ENCODE measurements around the gene OSBPL10. TPM values are rescaled to one million over a fixed set of nuclear protein-coding genes. Genes with fewer than 3 reads are reported as not detected.
A peak's percentile ranks its signal among the peaks of the same experiment; 100 is the strongest.

OSBPL10 gene
- total RNA-seq, 4 donors from 2014 or later, result 20.4 to 44.4 (median 30.2) TPM

- intact Hi-C loops (cut with DNase I; ENCODE audit: low total_unique reads), result no loop called here
- no peak overlapping the region for H3K4me3 ChIP-seq (ENCODE audit: low read depth, poor library complexity, severe bottlenecking)
- 77 to 85% methylated on average over 4 of the region's 4 CpGs for WGBS, 2 donors
- peak in 1 of 2 donors; percentile 26 for DNase-seq (ENCODE audit: low spot score in 2 of 2)
- no peak for TF ChIP-seq POLR2A (IDR thresholded peaks at IDR 0.05)
- TF ChIP-seq, protein P1, sequence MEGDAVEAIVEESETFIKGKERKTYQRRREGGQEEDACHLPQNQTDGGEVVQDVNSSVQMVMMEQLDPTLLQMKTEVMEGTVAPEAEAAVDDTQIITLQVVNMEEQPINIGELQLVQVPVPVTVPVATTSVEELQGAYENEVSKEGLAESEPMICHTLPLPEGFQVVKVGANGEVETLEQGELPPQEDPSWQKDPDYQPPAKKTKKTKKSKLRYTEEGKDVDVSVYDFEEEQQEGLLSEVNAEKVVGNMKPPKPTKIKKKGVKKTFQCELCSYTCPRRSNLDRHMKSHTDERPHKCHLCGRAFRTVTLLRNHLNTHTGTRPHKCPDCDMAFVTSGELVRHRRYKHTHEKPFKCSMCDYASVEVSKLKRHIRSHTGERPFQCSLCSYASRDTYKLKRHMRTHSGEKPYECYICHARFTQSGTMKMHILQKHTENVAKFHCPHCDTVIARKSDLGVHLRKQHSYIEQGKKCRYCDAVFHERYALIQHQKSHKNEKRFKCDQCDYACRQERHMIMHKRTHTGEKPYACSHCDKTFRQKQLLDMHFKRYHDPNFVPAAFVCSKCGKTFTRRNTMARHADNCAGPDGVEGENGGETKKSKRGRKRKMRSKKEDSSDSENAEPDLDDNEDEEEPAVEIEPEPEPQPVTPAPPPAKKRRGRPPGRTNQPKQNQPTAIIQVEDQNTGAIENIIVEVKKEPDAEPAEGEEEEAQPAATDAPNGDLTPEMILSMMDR (IDR thresholded peaks at IDR 0.05), result no peak
Observed at GRCh38 chr3:31668242-31668641, 312.8 kb downstream of the OSBPL10 start.

DNA sequence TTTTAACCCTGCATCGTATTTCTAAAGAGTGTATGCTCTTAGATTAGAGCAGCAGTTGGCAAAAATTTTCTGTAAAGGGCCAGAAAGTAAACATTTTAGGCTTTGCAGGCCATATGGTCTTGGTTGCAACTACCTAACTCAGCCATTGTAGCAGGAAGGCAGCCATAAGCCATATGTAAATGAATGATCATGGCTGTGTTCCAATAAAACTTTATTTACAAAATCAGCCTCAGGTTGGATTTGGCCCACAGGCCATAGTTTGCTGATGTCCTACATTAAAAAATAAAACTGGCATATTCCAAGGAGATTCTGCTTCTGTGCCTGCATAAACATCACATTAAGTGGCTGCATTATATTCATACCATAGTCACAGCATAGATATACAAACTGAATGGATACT lies 313.5 kb downstream of the OSBPL10 start:
- TF ChIP-seq, protein P1 (IDR thresholded peaks at IDR 0.05), result no peak
- TF ChIP-seq POLR2A (IDR thresholded peaks at IDR 0.05), result no peak
- WGBS, 2 donors, result 94% methylated on average over 1 of the region's 1 CpG
- intact Hi-C loops (cut with DNase I; ENCODE audit: low total_unique reads), result no loop called here
- no peak overlapping the region for H3K4me3 ChIP-seq (ENCODE audit: low read depth, poor library complexity, severe bottlenecking)
- no peak for DNase-seq (ENCODE audit: low spot score in 2 of 2)

GRCh38 chr3:31664031-31664430 lies 317.0 kb downstream of the OSBPL10 start:
- no peak overlapping the region for H3K4me3 ChIP-seq (ENCODE audit: low read depth, poor library complexity, severe bottlenecking)
- DNase-seq (ENCODE audit: low spot score in 2 of 2), result peak in 1 of 2 donors; percentile 63
- 99% methylated on average over 17 of the region's 17 CpGs for WGBS, 2 donors
- TF ChIP-seq, protein P1 (IDR thresholded peaks at IDR 0.05), result no peak
- TF ChIP-seq POLR2A (IDR thresholded peaks at IDR 0.05), result no peak
- intact Hi-C loops (cut with DNase I; ENCODE audit: low total_unique reads), result no loop called here

- intact Hi-C loops (cut with DNase I; ENCODE audit: low total_unique reads), result no loop called here
- peak in 1 of 2 donors; percentile 23 for DNase-seq (ENCODE audit: low spot score in 2 of 2)
- TF ChIP-seq POLR2A (IDR thresholded peaks at IDR 0.05), result no peak
- TF ChIP-seq, protein P1 (IDR thresholded peaks at IDR 0.05), result no peak
- WGBS, 2 donors, result 91 to 94% methylated on average over 5 of the region's 5 CpGs
- H3K4me3 ChIP-seq (ENCODE audit: low read depth, poor library complexity, severe bottlenecking), result no peak overlapping the region
Observed at GRCh38 chr3:31661993-31662670, 318.9 kb downstream of the OSBPL10 start.

DNA sequence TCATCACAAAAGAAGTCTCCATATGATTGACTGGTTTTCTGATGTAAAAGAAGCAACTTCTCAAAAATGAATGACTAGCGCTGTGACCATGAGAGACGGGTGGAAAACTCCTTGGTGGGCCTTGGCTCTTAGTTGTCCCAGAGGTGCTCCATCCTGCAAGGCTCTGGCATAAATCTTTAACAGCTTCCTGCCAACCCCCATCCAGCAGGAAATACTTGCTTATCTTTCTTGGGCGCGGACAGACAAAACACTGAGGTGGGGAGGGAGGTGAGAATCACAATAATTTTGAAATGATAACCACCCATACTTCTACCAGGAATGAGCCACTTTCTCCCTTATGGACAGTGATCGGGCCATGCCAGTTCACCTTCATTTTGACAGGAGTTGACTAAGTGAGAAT lies 319.8 kb downstream of the OSBPL10 start:
- WGBS, 2 donors, result 81 to 90% methylated on average over 5 of the region's 5 CpGs
- TF ChIP-seq POLR2A (IDR thresholded peaks at IDR 0.05), result no peak
- TF ChIP-seq, protein P1 (IDR thresholded peaks at IDR 0.05), result no peak
- intact Hi-C loops (cut with DNase I; ENCODE audit: low total_unique reads), result no loop called here
- DNase-seq (ENCODE audit: low spot score in 2 of 2), result peak in 1 of 2 donors; percentile 13
- H3K4me3 ChIP-seq (ENCODE audit: low read depth, poor library complexity, severe bottlenecking), result no peak overlapping the region

GRCh38 chr3:31659246-31659645 lies 321.8 kb downstream of the OSBPL10 start:
- no peak for TF ChIP-seq POLR2A (IDR thresholded peaks at IDR 0.05)
- TF ChIP-seq, protein P1 (IDR thresholded peaks at IDR 0.05), result no peak
- intact Hi-C loops (cut with DNase I; ENCODE audit: low total_unique reads), result no loop called here
- DNase-seq (ENCODE audit: low spot score in 2 of 2), result no peak

More at GRCh38 chr3:31659246-31659645, 321.8 kb downstream of the OSBPL10 start:
- H3K4me3 ChIP-seq (ENCODE audit: low read depth, poor library complexity, severe bottlenecking), result no peak overlapping the region

Measured in lower leg skin (tissue), 4 donors.